GM19193 (cell line): ENCODE measurements around the gene ITPK1.

Experiments used
- POLR2A ChIP-seq: IDR thresholded peaks from 4 replicates; pipeline ENCODE4 v1.6.1; 2011; ENCODE audit not compliant: insufficient read depth, insufficient read length; ENCODE audit errors: extremely low read depth

The ITPK1 gene

GRCh38 chr14:92984082-92984788 lies 131.5 kb downstream of the ITPK1 start:
- no peak for TF ChIP-seq POLR2A

GRCh38 chr14:92982956-92983355 lies 132.8 kb downstream of the ITPK1 start:
- TF ChIP-seq POLR2A = no peak

GRCh38 chr14:92981726-92982125 lies 134.0 kb downstream of the ITPK1 start:
- TF ChIP-seq POLR2A = no peak

- no peak for TF ChIP-seq POLR2A
Observed at GRCh38 chr14:92980866-92981265, 134.9 kb downstream of the ITPK1 start.

- no peak for TF ChIP-seq POLR2A
Observed at GRCh38 chr14:92978229-92979021, 137.3 kb downstream of the ITPK1 start.

GRCh38 chr14:92976268-92976667 lies 139.5 kb downstream of the ITPK1 start:
- no peak for TF ChIP-seq POLR2A

- TF ChIP-seq POLR2A = no peak
Observed at GRCh38 chr14:92974541-92975345, 141.0 kb downstream of the ITPK1 start.

- TF ChIP-seq POLR2A = no peak
Observed at GRCh38 chr14:92973798-92974372, 141.8 kb downstream of the ITPK1 start.

- no peak for TF ChIP-seq POLR2A
Observed at GRCh38 chr14:92973261-92973797, 142.4 kb downstream of the ITPK1 start.

GRCh38 chr14:92971601-92972180 lies 144.0 kb downstream of the ITPK1 start:
- TF ChIP-seq POLR2A = no peak

- TF ChIP-seq POLR2A = no peak
Observed at GRCh38 chr14:92970271-92970670, 145.5 kb downstream of the ITPK1 start.

- no peak for TF ChIP-seq POLR2A
Observed at GRCh38 chr14:92969871-92970270, 145.9 kb downstream of the ITPK1 start.

GRCh38 chr14:92969430-92969829 lies 146.3 kb downstream of the ITPK1 start:
- no peak for TF ChIP-seq POLR2A

- TF ChIP-seq POLR2A = no peak
Observed at GRCh38 chr14:92968291-92969020, 147.3 kb downstream of the ITPK1 start.

- no peak for TF ChIP-seq POLR2A
Observed at GRCh38 chr14:92967346-92967926, 148.3 kb downstream of the ITPK1 start.
